Lower lobe of right lung (tissue), 2 donors: Measurements from ENCODE around the gene KIAA1210. TPM values are rescaled to one million over a fixed set of nuclear protein-coding genes. Genes with fewer than 3 reads are reported as not detected.
"Not testable (repeated sequence)": the region's sequence is repeated elsewhere in the genome, so short reads cannot be mapped to it uniquely, and the experiment has no call there.

Experiments used
- ATAC-seq, 2 donors: fragments of 200-7000 bp; cut with Tn5 transposase; one replicate each; pipeline ENCODE4 v1.9.1; 2020 to 2022; ENCODE audit warnings: mild to moderate bottlenecking in 2 of 2, moderate library complexity in 2 of 2
- DNase-seq: peaks from one replicate; pipeline ENCODE4 v3.0.0-alpha.2; 2020
- H3K27ac ChIP-seq: fragments of 200-600 bp; one replicate; pipeline ENCODE4 v1.8.0; 2022
- H3K27me3 ChIP-seq: fragments of 200-600 bp; one replicate; pipeline ENCODE4 v1.8.0; 2022; ENCODE audit warnings: low read depth
- H3K36me3 ChIP-seq: fragments of 200-600 bp; one replicate; pipeline ENCODE4 v1.8.0; 2022; ENCODE audit warnings: mild to moderate bottlenecking
- H3K4me1 ChIP-seq: fragments of 200-600 bp; one replicate; pipeline ENCODE4 v1.8.0; 2022
- H3K4me3 ChIP-seq: fragments of 200-600 bp; one replicate; pipeline ENCODE4 v1.8.0; 2022; ENCODE audit warnings: mild to moderate bottlenecking
- H3K9me3 ChIP-seq: fragments of 200-600 bp; one replicate; pipeline ENCODE4 v1.8.0; 2022
- CTCF ChIP-seq: fragments of 200-600 bp; IDR thresholded peaks from one replicate; pipeline ENCODE4 v1.8.0; 2022; ENCODE audit warnings: antibody characterized with exemption, mild to moderate bottlenecking
- intact Hi-C: fragments of 100-400 bp; cut with DNase I; formaldehyde crosslinking; loops from one replicate; pipeline ENCODE4 v1.11.0; 2022
- total RNA-seq: library from RNA; stranded (reverse); fragmentation: NEBNext Ultra II Directional; extraction: Animal tissue kit (Norgen Biotek cat#: 25700); gene quantifications from one replicate; pipeline ENCODE4 v1.2.1, GENCODE V29; 2021
- donor health status: DM: no; HTN: yes; CAD: no; lungs with severe emphysema.

Gene KIAA1210
- total RNA-seq, 1 donor from 2014 or later, result not detected

- intact Hi-C loops, result no loop called here
- Histone ChIP-seq H3K4me3 (no peak overlapping the region), H3K4me1 (peaks cover 12% of the 10 kb centered on the region), H3K27me3 (no peaks in the 10 kb centered on the region), H3K27ac (no peak overlapping the region), H3K36me3 (no peaks in the 10 kb centered on the region), H3K9me3 (no peaks in the 10 kb centered on the region)
- TF ChIP-seq CTCF, result no peak
- DNase-seq, result no peak
- ATAC-seq, result peak; percentile 81 to 83
These were observed 86.4 kb downstream of the KIAA1210 start for GRCh38 chrX:119041175-119041574.

DNA sequence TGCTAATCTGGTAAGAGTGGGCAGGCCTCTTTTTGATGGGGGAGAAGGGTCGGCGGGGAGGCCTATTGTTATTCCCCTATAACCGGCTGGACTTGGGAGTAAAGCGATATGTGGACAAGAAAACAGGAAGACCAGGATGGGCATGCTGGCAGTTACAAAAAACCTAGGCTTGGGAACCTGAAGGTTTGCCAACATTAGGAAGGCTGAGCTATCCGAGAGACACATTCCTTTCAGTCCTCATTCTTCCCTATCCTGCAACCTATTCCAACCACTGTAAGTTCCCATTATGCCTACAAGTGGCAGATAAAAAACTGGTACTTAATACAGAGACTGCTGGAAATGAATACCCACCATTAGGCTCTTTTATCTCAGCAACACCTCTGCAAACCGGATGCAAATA, 87.2 kb downstream of the KIAA1210 start:
- peaks cover 12% of the 10 kb centered on the region for H3K4me1 ChIP-seq
- no peak overlapping the region for H3K4me3 ChIP-seq
- no peak overlapping the region for H3K27ac ChIP-seq
- DNase-seq (no peak), ATAC-seq (no peak)
- no peaks in the 10 kb centered on the region for H3K36me3 ChIP-seq
- H3K9me3 ChIP-seq, result no peaks in the 10 kb centered on the region
- intact Hi-C loops, result no loop called here
- TF ChIP-seq CTCF, result no peak
- H3K27me3 ChIP-seq, result no peaks in the 10 kb centered on the region

DNA sequence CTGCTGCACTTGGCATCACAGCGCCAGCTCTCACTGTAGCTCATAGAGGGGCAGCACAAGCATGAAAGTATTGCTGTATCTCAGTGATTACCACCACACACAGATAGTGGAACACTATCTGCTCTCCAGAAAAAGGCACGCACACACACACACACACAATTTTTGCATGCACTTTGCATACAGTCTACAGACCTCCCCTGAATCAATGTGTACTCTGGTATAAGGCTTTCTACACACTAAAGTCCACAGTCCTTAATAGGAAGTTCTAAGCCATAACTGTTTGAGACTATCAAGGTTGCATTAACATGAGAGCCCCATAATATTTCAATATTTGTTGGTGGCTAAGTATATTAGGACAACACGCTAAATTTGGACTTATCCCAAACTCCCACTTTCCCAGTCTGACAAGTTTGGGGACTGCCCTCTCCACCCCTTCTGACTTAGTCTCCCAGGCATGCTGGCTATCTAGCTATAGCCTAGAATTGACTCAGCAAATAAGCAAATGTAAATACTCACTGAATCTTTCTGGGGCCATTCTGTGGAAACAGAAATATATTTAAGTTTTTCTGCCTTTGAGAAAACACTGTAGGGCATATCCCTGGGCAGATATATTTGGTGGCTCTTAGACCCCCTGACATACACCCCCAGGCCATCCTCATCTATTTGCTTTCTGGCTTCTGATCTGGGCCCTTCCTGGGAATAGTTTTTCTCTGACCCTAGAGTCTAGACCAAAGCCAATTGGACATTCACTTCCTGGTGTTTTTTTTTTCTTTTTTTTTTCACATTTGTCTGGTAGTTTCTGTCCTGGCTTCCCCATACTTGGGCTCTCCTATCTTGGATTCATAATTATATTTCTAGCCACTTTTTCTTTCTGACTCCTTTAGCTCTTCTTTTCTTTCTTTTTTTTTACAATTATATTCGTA, 91.2 kb downstream of the KIAA1210 start:
- no peak overlapping the region for H3K27ac ChIP-seq
- peak in 1 of 2 donors; percentile 61 for ATAC-seq
- DNase-seq, result no peak
- H3K27me3 ChIP-seq, result no peaks in the 10 kb centered on the region
- no peaks in the 10 kb centered on the region for H3K36me3 ChIP-seq
- no peak for TF ChIP-seq CTCF
- no peaks in the 10 kb centered on the region for H3K9me3 ChIP-seq
- H3K4me1 ChIP-seq, result peaks cover 8% of the 10 kb centered on the region
- intact Hi-C loops, result no loop called here
- H3K4me3 ChIP-seq, result no peak overlapping the region

- no peak for TF ChIP-seq CTCF
- H3K4me3 ChIP-seq, result no peak overlapping the region
- H3K27ac ChIP-seq, result no peak overlapping the region
- no peaks in the 10 kb centered on the region for H3K9me3 ChIP-seq
- H3K36me3 ChIP-seq, result no peaks in the 10 kb centered on the region
- no peak for ATAC-seq
- H3K27me3 ChIP-seq, result no peaks in the 10 kb centered on the region
- H3K4me1 ChIP-seq, result no peaks in the 10 kb centered on the region
- no peak for DNase-seq
- intact Hi-C loops, result no loop called here
These were observed 96.6 kb downstream of the KIAA1210 start for GRCh38 chrX:119030990-119031389.

DNA sequence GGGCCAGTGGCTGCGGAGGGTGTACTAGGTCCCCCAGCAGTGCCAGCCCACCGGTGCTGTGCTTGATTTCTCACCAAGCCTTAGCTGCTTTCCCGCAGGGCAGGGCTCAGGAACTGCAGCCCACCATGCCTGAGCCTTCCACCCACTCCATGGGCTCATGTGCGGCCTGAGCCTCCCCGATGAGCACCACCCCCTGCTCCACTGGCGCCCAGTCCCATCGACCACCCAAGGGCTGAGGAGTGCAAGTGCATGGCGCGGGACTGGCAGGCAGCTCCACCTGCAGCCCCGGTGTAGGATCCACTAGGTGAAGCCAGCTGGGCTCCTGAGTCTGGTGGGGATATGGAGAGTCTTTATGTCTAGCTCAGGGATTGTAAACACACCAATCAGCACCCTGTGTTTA, 98.0 kb downstream of the KIAA1210 start:
- DNase-seq, result not testable (repeated sequence)

GRCh38 chrX:119028733-119029330, 98.8 kb downstream of the KIAA1210 start:
- ATAC-seq, result peak in 1 of 2 donors; percentile 24
- Histone ChIP-seq H3K27ac (no peak overlapping the region), H3K4me3 (no peak overlapping the region), H3K9me3 (no peaks in the 10 kb centered on the region), H3K36me3 (no peaks in the 10 kb centered on the region), H3K4me1 (no peaks in the 10 kb centered on the region), H3K27me3 (no peaks in the 10 kb centered on the region)
- TF ChIP-seq CTCF, result no peak
- intact Hi-C loops, result no loop called here
- DNase-seq, result no peak

More for the DNA sequence above, 98.0 kb downstream of the KIAA1210 start:
- ATAC-seq, H3K4me3 ChIP-seq, H3K4me1 ChIP-seq, intact Hi-C loops, H3K27me3 ChIP-seq, H3K36me3 ChIP-seq, H3K27ac ChIP-seq, H3K9me3 ChIP-seq: not testable (repeated sequence)
